ENCODE measurements around the gene TOR3A. TPM values are rescaled to one million over a fixed set of nuclear protein-coding genes. Genes with fewer than 3 reads are reported as not detected.

The TOR3A gene
- total and polyA plus RNA-seq, 2 of the 13 experiments (the other 11 are each of a cell fraction or from before 2014, with no cell fraction given), result 14.7 to 28.4 TPM

- TF ChIP-seq KDM1A (CRISPR knock-in tag; IDR thresholded peaks at IDR 0.05) (peak; percentile 83; the same call in 1 of the 2 replicates), STAT5B (CRISPR knock-in tag; IDR thresholded peaks at IDR 0.05) (no peak), ZNF264 (CRISPR knock-in tag; IDR thresholded peaks at IDR 0.05) (no peak), ZNF460 (CRISPR knock-in tag; IDR thresholded peaks at IDR 0.05; ENCODE audit: borderline replicate concordance) (no peak), ZNF451 (CRISPR knock-in tag; IDR thresholded peaks at IDR 0.05) (no peak), RBM22 (optimal IDR thresholded peaks at IDR 0.05; ENCODE audit: low read length) (no peak), ZNF607 (CRISPR knock-in tag; IDR thresholded peaks at IDR 0.05; ENCODE audit: borderline replicate concordance) (no peak), IKZF5 (CRISPR knock-in tag; IDR thresholded peaks at IDR 0.05) (peak; percentile 78), PLRG1 (conservative IDR thresholded peaks at IDR 0.05) (no peak), ZNF230 (CRISPR knock-in tag; IDR thresholded peaks at IDR 0.05) (no peak), ZNF660 (CRISPR knock-in tag; IDR thresholded peaks at IDR 0.05; ENCODE audit: borderline replicate concordance, low read depth) (no peak), IKZF4 (CRISPR knock-in tag; IDR thresholded peaks at IDR 0.05; ENCODE audit: borderline replicate concordance, low read depth, not compliant biosample characterization) (no peak), CHD4 (IDR thresholded peaks at IDR 0.05; ENCODE audit: borderline replicate concordance, low read length) (no peak), MATR3 (CRISPR knock-in tag; IDR thresholded peaks at IDR 0.05) (no peak), ZNF775 (CRISPR knock-in tag; IDR thresholded peaks at IDR 0.05; ENCODE audit: borderline replicate concordance) (no peak), GTF2F1 (IDR thresholded peaks at IDR 0.05; ENCODE audit: low read length) (no peak), ZNF101 (CRISPR knock-in tag; IDR thresholded peaks at IDR 0.05; ENCODE audit: borderline replicate concordance, low read depth) (no peak)
- TF ChIP-seq, protein P1, sequence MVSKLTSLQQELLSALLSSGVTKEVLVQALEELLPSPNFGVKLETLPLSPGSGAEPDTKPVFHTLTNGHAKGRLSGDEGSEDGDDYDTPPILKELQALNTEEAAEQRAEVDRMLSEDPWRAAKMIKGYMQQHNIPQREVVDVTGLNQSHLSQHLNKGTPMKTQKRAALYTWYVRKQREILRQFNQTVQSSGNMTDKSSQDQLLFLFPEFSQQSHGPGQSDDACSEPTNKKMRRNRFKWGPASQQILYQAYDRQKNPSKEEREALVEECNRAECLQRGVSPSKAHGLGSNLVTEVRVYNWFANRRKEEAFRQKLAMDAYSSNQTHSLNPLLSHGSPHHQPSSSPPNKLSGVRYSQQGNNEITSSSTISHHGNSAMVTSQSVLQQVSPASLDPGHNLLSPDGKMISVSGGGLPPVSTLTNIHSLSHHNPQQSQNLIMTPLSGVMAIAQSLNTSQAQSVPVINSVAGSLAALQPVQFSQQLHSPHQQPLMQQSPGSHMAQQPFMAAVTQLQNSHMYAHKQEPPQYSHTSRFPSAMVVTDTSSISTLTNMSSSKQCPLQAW (CRISPR knock-in tag; IDR thresholded peaks at IDR 0.05), result peak; percentile 16; the same call in 1 of the 2 replicates
- TF ChIP-seq, protein P2, sequence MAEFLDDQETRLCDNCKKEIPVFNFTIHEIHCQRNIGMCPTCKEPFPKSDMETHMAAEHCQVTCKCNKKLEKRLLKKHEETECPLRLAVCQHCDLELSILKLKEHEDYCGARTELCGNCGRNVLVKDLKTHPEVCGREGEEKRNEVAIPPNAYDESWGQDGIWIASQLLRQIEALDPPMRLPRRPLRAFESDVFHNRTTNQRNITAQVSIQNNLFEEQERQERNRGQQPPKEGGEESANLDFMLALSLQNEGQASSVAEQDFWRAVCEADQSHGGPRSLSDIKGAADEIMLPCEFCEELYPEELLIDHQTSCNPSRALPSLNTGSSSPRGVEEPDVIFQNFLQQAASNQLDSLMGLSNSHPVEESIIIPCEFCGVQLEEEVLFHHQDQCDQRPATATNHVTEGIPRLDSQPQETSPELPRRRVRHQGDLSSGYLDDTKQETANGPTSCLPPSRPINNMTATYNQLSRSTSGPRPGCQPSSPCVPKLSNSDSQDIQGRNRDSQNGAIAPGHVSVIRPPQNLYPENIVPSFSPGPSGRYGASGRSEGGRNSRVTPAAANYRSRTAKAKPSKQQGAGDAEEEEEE (CRISPR knock-in tag; IDR thresholded peaks at IDR 0.05; ENCODE audit: borderline replicate concordance), result no peak
- TF ChIP-seq, protein P3, sequence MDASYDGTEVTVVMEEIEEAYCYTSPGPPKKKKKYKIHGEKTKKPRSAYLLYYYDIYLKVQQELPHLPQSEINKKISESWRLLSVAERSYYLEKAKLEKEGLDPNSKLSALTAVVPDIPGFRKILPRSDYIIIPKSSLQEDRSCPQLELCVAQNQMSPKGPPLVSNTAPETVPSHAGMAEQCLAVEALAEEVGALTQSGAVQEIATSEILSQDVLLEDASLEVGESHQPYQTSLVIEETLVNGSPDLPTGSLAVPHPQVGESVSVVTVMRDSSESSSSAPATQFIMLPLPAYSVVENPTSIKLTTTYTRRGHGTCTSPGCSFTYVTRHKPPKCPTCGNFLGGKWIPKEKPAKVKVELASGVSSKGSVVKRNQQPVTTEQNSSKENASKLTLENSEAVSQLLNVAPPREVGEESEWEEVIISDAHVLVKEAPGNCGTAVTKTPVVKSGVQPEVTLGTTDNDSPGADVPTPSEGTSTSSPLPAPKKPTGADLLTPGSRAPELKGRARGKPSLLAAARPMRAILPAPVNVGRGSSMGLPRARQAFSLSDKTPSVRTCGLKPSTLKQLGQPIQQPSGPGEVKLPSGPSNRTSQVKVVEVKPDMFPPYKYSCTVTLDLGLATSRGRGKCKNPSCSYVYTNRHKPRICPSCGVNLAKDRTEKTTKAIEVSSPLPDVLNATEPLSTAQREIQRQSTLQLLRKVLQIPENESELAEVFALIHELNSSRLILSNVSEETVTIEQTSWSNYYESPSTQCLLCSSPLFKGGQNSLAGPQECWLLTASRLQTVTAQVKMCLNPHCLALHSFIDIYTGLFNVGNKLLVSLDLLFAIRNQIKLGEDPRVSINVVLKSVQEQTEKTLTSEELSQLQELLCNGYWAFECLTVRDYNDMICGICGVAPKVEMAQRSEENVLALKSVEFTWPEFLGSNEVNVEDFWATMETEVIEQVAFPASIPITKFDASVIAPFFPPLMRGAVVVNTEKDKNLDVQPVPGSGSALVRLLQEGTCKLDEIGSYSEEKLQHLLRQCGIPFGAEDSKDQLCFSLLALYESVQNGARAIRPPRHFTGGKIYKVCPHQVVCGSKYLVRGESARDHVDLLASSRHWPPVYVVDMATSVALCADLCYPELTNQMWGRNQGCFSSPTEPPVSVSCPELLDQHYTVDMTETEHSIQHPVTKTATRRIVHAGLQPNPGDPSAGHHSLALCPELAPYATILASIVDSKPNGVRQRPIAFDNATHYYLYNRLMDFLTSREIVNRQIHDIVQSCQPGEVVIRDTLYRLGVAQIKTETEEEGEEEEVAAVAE (CRISPR knock-in tag; IDR thresholded peaks at IDR 0.05; ENCODE audit: borderline replicate concordance), result no peak
- TF ChIP-seq, protein P4, sequence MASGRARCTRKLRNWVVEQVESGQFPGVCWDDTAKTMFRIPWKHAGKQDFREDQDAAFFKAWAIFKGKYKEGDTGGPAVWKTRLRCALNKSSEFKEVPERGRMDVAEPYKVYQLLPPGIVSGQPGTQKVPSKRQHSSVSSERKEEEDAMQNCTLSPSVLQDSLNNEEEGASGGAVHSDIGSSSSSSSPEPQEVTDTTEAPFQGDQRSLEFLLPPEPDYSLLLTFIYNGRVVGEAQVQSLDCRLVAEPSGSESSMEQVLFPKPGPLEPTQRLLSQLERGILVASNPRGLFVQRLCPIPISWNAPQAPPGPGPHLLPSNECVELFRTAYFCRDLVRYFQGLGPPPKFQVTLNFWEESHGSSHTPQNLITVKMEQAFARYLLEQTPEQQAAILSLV (CRISPR knock-in tag; IDR thresholded peaks at IDR 0.05; ENCODE audit: borderline replicate concordance), result peak; percentile 19; the same call in 1 of the 2 replicates
Observed at GRCh38 chr1:179091691-179092165, 9.9 kb downstream of the TOR3A start (continued).

All from HepG2 (cell line).